GM19328 (cell line): ENCODE data around the gene RNU11.
"Not testable (repeated sequence)": the region's sequence is repeated elsewhere in the genome, so short reads cannot be mapped to it uniquely, and the experiment has no call there.

Experiments
- ATAC-seq: cut with Tn5 transposase; IDR thresholded peaks from one replicate; pipeline ENCODE4 v1.9.1; 2021; ENCODE audit warnings: mild to moderate bottlenecking, moderate library complexity; ENCODE audit not compliant: unreplicated experiment

RNU11 gene

GRCh38 chr1:28648474-28649198 lies at the start of gene RNU11:
Gene RNU11, plus strand, starts transcription at chr1:28648600.
- peak; percentile 51 for ATAC-seq

DNA sequence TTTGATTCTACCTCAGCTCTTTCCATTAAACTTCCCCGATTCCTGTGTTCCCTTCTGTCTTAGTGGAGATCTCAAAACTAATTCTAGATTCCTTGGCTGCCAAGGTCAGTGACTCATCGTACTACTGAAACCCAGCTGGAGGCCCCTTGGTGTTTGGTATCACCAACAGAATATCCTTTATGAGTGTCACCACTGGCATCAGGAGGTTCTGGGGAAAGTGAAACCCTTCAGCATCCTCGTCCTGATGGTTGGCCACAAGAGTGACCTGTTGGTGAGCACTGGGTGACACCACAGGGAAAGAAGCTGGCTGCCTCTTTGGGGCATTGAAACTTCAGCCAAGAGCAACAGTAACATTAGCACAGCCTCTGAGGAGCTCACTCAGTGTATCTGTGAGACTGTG lies 46.7 kb upstream of the RNU11 start:
- no peak for ATAC-seq

DNA sequence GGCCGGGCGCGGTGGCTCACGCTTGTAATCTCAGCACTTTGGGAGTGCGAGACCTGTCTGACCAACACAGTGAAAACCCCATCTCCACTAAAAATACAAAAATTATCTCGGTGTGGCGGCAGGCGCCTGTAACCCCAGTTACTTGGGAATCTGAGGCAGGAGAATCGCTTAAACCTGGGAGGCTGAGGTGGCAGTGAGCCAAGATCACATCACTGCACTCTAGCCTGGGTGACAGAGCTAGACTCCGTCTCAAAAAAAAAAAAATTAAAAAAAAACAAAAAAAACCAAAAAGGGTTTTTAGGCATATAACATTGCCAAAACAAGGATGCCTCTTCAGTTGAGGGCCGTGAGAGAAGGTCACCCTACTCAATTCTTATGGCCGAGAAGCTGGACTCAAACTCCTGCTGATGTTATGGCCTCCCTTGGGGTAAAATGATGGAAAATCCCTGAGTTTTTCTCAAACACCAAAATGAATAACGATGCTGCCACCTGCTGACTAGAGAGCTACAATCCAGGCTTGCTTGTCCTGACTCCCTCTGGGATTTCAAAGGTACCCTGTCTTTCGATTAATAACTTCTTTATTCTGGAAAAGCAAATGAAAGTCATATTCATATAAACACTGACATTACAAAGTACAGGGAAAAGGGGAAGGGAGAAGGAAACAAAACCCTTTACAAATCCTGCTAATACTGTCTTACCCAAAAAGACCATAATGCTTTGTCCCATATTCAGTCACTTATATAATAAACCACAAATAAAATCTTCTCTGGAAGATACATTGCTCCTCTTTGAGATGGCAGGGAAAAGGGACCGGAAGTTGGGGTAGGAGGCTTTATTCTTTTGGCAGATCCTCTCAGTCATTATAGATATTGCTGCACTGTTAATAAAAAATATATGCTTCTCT lies 45.6 kb upstream of the RNU11 start:
- no peak for ATAC-seq

DNA sequence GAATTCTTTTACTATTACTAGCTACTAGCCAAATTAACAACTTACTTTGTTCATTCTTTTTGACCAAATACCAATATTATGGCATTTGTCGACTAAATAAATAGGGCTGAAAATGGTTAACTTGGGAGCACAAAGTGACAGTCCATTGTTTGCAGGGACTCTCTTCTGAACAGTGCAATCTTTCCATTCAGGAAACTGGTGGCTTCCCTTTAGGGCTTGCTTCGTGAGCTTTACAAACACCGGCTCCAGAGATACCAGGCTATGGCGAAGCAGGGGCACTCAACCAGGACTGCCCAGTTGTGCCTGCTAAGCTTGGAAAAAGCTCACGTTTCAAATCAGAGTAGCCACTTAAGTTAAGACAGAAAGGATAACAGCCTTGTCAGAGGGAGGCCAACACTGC lies 44.0 kb upstream of the RNU11 start:
- ATAC-seq, result no peak

DNA sequence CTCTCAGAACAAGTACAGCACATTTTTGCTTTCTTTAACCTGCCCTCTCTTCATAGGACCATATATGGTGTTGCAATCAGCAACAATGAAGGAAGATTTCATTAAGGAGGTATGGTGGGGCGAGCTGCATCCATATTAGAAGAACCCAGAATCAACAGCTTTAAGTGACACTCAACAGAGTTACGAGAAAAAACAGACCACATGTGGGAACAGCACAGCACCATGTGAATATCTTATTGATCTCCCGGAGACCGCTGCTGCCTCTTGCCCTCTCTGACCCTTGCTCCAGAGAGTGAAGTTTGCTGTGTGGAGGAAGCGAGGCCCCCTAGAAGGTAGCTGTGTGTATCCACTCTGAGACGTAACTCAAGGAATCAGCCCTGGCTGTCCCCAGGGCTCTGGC lies 43.4 kb upstream of the RNU11 start:
- ATAC-seq, result no peak

DNA sequence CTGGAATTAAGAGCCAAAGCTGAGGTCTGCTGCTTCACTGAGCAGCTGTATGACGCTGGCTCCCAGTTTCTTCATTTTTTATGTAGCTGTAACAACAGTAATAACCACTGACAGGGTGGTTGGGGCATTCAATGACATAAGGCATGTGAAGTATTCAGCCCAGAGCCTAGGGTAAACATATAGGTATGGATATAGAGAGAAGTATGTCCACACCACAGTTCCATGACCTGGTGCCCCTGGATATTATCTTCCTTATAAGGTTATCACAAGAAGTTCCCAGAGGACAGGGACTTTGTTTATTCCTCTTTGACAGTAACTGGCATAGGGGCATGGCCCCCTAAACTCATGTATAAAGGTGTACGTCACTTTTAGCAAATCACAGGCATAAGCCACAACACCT lies 41.6 kb upstream of the RNU11 start:
- ATAC-seq, result no peak

GRCh38 chr1:28613175-28613574 lies 35.2 kb upstream of the RNU11 start:
- ATAC-seq, result no peak

- no peak for ATAC-seq
These were observed 16.7 kb upstream of the RNU11 start for GRCh38 chr1:28631713-28632112.

DNA sequence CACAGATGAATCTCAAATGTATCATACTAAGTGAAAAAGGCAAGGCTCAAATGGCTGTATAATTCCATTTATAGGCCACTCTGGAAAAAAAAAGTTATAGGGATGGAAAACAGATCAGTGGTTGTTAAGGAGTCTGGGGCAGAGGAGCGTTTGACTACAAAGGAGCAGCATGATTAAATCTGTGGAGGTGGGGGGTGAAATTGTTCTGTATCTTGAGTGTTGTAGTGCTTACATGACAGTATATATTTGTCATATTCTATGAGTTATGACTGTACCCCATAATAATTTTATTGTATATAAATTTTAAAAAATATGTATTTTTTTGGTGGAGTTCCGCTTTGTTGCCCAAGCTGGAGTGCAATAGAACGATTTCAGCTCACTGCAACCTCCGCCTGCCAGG lies 15.8 kb upstream of the RNU11 start:
- ATAC-seq, result no peak

DNA sequence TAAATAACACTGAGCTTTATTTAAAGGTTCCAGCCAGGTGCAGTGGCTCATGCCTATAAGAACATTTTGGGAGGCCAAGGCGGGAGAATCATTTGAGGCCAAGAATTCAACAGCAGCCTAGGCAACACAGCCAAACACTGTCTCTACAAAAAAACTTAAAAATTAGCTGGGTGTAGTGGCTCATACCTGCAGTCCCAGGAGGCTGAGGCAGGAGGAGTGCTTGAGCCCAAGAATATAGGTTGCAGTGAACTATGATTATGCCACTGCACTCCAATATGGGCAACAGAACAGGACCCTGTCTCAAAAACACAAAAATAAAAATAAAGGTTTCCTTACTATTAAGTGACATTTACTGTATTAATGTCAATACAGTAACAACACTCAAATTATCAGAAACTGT lies 7.6 kb upstream of the RNU11 start:
- no peak for ATAC-seq

- ATAC-seq, result peak; percentile 16
These were observed 6.1 kb upstream of the RNU11 start for GRCh38 chr1:28642056-28642846.

GRCh38 chr1:28642847-28643635 lies 5.4 kb upstream of the RNU11 start, which contains the start of gene TAF12:
Gene TAF12, minus strand, starts transcription at chr1:28643067. Its CDS starts 20,986 bp downstream, at chr1:28622081.
- peak; percentile 82 for ATAC-seq

GRCh38 chr1:28644494-28644893 lies 3.9 kb upstream of the RNU11 start:
- ATAC-seq, result no peak

DNA sequence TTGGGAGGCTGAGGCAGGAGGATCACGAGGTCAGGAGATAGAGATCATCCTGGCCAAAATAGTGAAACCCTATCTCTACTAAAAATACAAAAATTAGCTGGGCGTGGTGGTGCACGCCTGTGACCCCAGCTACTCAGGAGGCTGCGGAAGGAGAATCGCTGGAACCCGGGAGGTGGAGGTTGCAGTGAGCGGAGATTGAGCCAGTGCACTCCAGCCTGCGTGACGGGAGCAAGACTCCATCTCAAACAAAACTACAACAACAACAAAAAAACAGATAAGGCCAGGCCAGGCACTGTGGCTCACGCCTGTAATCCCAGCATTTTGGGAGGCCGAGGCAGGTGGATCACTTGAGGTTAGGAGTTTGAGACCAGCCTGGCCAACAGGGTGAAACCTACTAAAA lies 3.0 kb upstream of the RNU11 start:
- not testable (repeated sequence) for ATAC-seq

GRCh38 chr1:28646040-28646439 lies 2.4 kb upstream of the RNU11 start:
- no peak for ATAC-seq

- peak; percentile 51 for ATAC-seq
These were observed 359 bp upstream of the RNU11 start for GRCh38 chr1:28648008-28648473.

DNA sequence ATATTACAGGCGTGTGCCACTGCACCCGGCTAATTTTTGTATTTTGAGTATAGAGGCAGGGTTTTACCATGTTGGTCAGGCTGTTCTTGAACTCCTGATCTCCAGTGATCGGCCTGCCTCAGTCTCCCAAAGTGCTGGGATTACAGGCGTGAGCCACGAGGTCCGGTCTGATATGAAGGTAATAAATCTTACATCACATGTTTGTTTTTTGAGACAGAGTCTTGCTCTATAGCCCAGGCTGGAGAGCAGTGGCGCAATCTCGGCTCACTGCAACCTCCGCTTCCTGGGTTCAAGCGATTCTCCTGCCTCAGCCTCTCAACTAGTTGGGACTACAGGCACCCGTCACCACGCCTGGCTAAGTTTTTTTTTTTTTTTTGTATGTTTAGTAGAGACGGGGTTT lies 4.7 kb downstream of the RNU11 start:
- not testable (repeated sequence) for ATAC-seq

GRCh38 chr1:28653870-28654269 lies 5.5 kb downstream of the RNU11 start:
- not testable (repeated sequence) for ATAC-seq

DNA sequence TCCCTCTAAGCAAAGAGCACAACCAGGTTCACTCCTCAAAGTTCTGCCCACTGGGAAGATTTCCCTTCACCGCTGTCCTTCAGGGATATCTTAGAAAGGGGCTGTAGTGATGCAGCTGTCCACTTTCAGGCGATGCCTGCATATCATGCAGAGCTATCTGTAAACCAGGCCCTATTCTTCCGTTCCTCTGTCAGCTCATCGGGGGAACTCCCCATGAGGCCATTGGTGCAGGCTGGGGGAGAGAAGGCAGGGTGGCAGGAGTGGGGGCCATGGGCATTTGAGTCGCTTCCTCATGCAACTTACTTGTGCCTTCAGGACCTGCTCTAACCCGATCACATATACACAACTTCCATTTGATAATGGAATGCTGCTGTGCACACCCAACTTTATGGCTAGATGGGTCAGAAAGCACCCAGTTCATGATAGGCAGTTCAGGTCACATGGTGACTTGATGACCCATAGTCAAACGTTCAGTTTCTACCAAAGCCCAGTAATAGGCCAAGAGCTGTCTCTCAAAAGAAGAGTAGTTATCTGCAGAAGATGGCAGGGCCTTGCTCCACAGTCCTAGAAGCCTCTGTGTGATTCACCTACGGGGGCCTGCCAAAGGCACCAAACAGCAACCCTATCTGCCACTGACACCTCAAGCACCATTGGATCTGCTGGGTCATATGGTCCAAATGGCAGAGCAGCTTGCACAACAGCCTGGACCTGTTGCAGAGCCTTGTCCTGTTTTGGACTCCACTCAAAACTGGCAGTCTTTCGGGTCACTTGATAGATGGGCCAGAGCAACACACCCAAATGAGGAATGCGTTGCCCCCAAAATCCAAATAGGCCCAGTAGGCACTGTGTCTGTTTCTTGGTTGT lies 7.3 kb downstream of the RNU11 start:
- not testable (repeated sequence) for ATAC-seq
